K562 (cell line): ENCODE data around the gene KLK6. TPM values are rescaled to one million over a fixed set of nuclear protein-coding genes. Genes with fewer than 3 reads are reported as not detected.

Experiments
- ATAC-seq: fragments of 200-7000 bp; cut with Tn5 transposase; 3 replicates; pipeline ENCODE4 v1.9.1; 2020; ENCODE audit warnings: moderate library complexity
- BruUV-seq: library from RNA; stranded (reverse); fragments of 400-500 nt; replicated peaks from 2 replicates; lab custom pipeline; 2021; lab: Mats Ljungman, UMichigan
- CTCF ChIA-PET: fragments of 300-600 bp; formaldehyde crosslinking; extraction: SDS; loops from one replicate; lab custom pipeline; 2021; ENCODE audit warnings: low intra/inter-chr PET ratio; lab: Yijun Ruan, JAX
- POLR2A ChIA-PET: fragments of 300-600, 350-650 bp; sonication (Branson Sonifier 250); formaldehyde crosslinking; extraction: SDS; loops from one replicate; lab custom pipeline; 2021; ENCODE audit warnings: antibody characterized with exemption, inconsistent platforms; lab: Yijun Ruan, JAX
- DNase-seq, 4 experiments: peaks; one replicate each; pipeline versions ENCODE4 v3.0.0 to v3.0.0-alpha.2; 2011 to 2018; ENCODE audit warnings: low spot score in 3 of 4, mixed read lengths in 3 of 4; ENCODE audit errors: extremely low read depth in 1 of 4
- FAIRE-seq: peaks from 2 replicates; lab custom pipeline; 2011; peaks lifted over from hg19 to GRCh38; lab: Jason Lieb, UNC
- H2AFZ ChIP-seq: 2 replicates; pipeline ENCODE4 v1.6.0; 2011; ENCODE audit warnings: low read depth, low read length, control low read depth, inconsistent platforms
- H3K27ac ChIP-seq: fragments of 200-600 bp; 3 replicates; pipeline ENCODE4 v1.8.0; 2011; ENCODE audit warnings: low read depth, mild to moderate bottlenecking, control low read depth, inconsistent platforms, low read length, moderate library complexity, mixed read lengths; ENCODE audit errors: extremely low read depth
- H3K27me3 ChIP-seq, 2 experiments: fragments of 300-600 bp in 1 of 2; 2 replicates in 1 of 2; 3 replicates in 1 of 2; pipeline versions ENCODE4 v1.6.0 to v1.8.0; 2011; ENCODE audit warnings: inconsistent platforms in 2 of 2, low read length in 2 of 2, mild to moderate bottlenecking in 1 of 2, mixed read lengths in 1 of 2, moderate library complexity in 1 of 2; ENCODE audit not compliant: control insufficient read depth in 2 of 2, insufficient read depth in 2 of 2
- H3K36me3 ChIP-seq: fragments of 300-600 bp; 3 replicates; pipeline ENCODE4 v1.8.0; 2011; ENCODE audit warnings: mild to moderate bottlenecking, low read length, inconsistent platforms; ENCODE audit not compliant: control insufficient read depth, insufficient read depth
- H3K4me1 ChIP-seq, 2 experiments: fragments of 200-600 bp in 1 of 2; replicated peaks in 1 of 2; 2 replicates in 1 of 2; 3 replicates in 1 of 2; pipeline versions ENCODE4 v1.5.1 to v1.8.0; 2011; ENCODE audit warnings: inconsistent platforms in 2 of 2, low read length in 2 of 2, mild to moderate bottlenecking in 1 of 2, mixed read lengths in 1 of 2, moderate library complexity in 1 of 2; ENCODE audit not compliant: control insufficient read depth in 2 of 2, insufficient read depth in 2 of 2
- H3K4me2 ChIP-seq: 2 replicates; pipeline ENCODE4 v1.6.1; 2011; ENCODE audit warnings: low read length, control low read depth, inconsistent platforms, mixed read lengths; ENCODE audit not compliant: insufficient read depth
- H3K4me3 ChIP-seq: fragments of 200-600 bp; sonication (generic), shearing (Covaris generic); 2 replicates; pipeline ENCODE4 v1.5.1; 2016; ENCODE audit warnings: control low read depth, inconsistent platforms
- H3K79me2 ChIP-seq: fragments of 200-600 bp; 3 replicates; pipeline ENCODE4 v1.8.0; 2011; ENCODE audit warnings: low read length, inconsistent platforms; ENCODE audit not compliant: control insufficient read depth, insufficient read depth
- H3K9ac ChIP-seq, 2 experiments: 2 replicates each; pipeline versions ENCODE4 v1.6.0 to v1.6.1; 2011; ENCODE audit warnings: low read depth in 2 of 2, low read length in 2 of 2, control low read depth in 1 of 2, inconsistent platforms in 1 of 2, mild to moderate bottlenecking in 1 of 2, mixed read lengths in 1 of 2; ENCODE audit not compliant: insufficient read depth in 1 of 2
- H3K9me1 ChIP-seq: one replicate; pipeline ENCODE4 v1.6.0; 2011; ENCODE audit warnings: inconsistent platforms, mild to moderate bottlenecking, low read length, moderate library complexity; ENCODE audit not compliant: control insufficient read depth, insufficient read depth
- H3K9me3 ChIP-seq: replicated peaks from 2 replicates; pipeline ENCODE4 v1.5.1; 2011; ENCODE audit warnings: low read depth, low read length, inconsistent platforms; ENCODE audit not compliant: control insufficient read depth, insufficient read depth
- H4K20me1 ChIP-seq: replicated peaks from 2 replicates; pipeline ENCODE4 v1.6.1; 2011; ENCODE audit warnings: low read length, inconsistent platforms, mixed read lengths; ENCODE audit not compliant: control insufficient read depth, insufficient read depth
- BDP1 ChIP-seq: IDR thresholded peaks from 3 replicates; pipeline ENCODE4 v1.6.1; 2011; ENCODE audit not compliant: insufficient read length, insufficient read depth
- FOS ChIP-seq: IDR thresholded peaks from 3 replicates; pipeline ENCODE4 v1.6.1; 2011; ENCODE audit not compliant: insufficient read length; ENCODE audit errors: extremely low read depth
- GATA2 ChIP-seq: sonication (generic); formaldehyde crosslinking; IDR thresholded peaks from 2 replicates; pipeline ENCODE4 v1.4.0; 2020; ENCODE audit warnings: mild to moderate bottlenecking, missing genetic modification reagents
- KLF6 ChIP-seq: fragments of 250-450 bp; sonication (Bioruptor Pico); IDR thresholded peaks from 2 replicates; pipeline ENCODE4 v1.4.0; 2020; ENCODE audit warnings: mild to moderate bottlenecking, moderate library complexity, borderline replicate concordance
- MAZ ChIP-seq, 2 experiments: fragments of 450-650 bp in 1 of 2; sonication (generic) in 1 of 2; formaldehyde crosslinking; IDR thresholded peaks in 1 of 2; conservative IDR thresholded peaks in 1 of 2; 2 replicates each; pipeline versions ENCODE4 v1.4.0 to v1.5.0; 2020; ENCODE audit warnings: mild to moderate bottlenecking in 1 of 2, missing genetic modification reagents in 1 of 2
- MEIS2 ChIP-seq: fragments of 450-650 bp; IDR thresholded peaks from 2 replicates; pipeline ENCODE4 v1.6.1; 2014; ENCODE audit warnings: mild to moderate bottlenecking; ENCODE audit not compliant: partially characterized antibody
- PHF20 ChIP-seq: fragments of 450-650 bp; IDR thresholded peaks from 2 replicates; pipeline ENCODE4 v1.6.1; 2018; ENCODE audit not compliant: partially characterized antibody
- POLR2AphosphoS5 ChIP-seq: IDR thresholded peaks from 2 replicates; pipeline ENCODE4 v1.6.1; 2011; ENCODE audit warnings: mild to moderate bottlenecking, low read depth, low read length, moderate library complexity; ENCODE audit not compliant: control insufficient read depth, insufficient read depth
- RBM22 ChIP-seq: fragments of 200-400 bp; formaldehyde crosslinking; IDR thresholded peaks from 2 replicates; pipeline ENCODE4 v1.6.1; 2018; ENCODE audit warnings: low read length, low read depth; ENCODE audit not compliant: poor library complexity, severe bottlenecking
- SNRNP70 ChIP-seq: fragments of 200-400 bp; formaldehyde crosslinking; optimal IDR thresholded peaks from 2 replicates; pipeline ENCODE3; 2017; ENCODE audit warnings: low read depth, low read length
- SRF ChIP-seq, 2 experiments: fragments of 250-450, 450-650 bp in 1 of 2; sonication (Bioruptor Pico) in 1 of 2; sonication (generic) in 1 of 2; formaldehyde crosslinking; IDR thresholded peaks; 2 replicates each; pipeline versions ENCODE4 v1.5.0 to v1.5.1; 2020 to 2022; ENCODE audit warnings: mild to moderate bottlenecking in 1 of 2, missing genetic modification reagents in 1 of 2
- TEAD4 ChIP-seq, 2 experiments: sonication (generic) in 1 of 2; formaldehyde crosslinking in 1 of 2; IDR thresholded peaks; 2 replicates each; pipeline versions ENCODE4 v1.6.1 to v1.8.0; 2012 to 2022; ENCODE audit warnings: borderline replicate concordance in 1 of 2, inconsistent platforms in 1 of 2, low read length in 1 of 2, mild to moderate bottlenecking in 1 of 2, missing genetic modification reagents in 1 of 2
- ZFPM2 ChIP-seq: fragments of 250-450 bp; sonication (Bioruptor Pico); IDR thresholded peaks from 2 replicates; pipeline ENCODE4 v1.5.1; 2022; ENCODE audit warnings: mild to moderate bottlenecking
- ZKSCAN1 ChIP-seq: fragments of 150-350 bp; IDR thresholded peaks from 2 replicates; pipeline ENCODE4 v1.6.1; 2016; ENCODE audit warnings: low read depth, low read length
- ZNF232 ChIP-seq: sonication (generic); formaldehyde crosslinking; IDR thresholded peaks from 2 replicates; pipeline ENCODE4 v1.8.0; 2022; ENCODE audit warnings: mild to moderate bottlenecking, missing genetic modification reagents
- ZNF766 ChIP-seq: fragments of 200-800 bp; sonication (Bioruptor generic); conservative IDR thresholded peaks from 2 replicates; pipeline ENCODE4 v1.6.1; 2016; ENCODE audit warnings: missing genetic modification characterization, missing compliant biosample characterization
- WGBS: fragments of 100-300 bp; shearing (Covaris generic); methylation state at CpG from one replicate; pipeline ENCODE4 v1.1.6; 2016; ENCODE audit warnings: low coverage, mixed read lengths; ENCODE audit not compliant: insufficient coverage; ENCODE audit errors: missing lambda C conversion rate; 5-methylcytosine and 5-hydroxymethylcytosine counted together
- in situ Hi-C: fragments of 300-500 bp; cut with MboI; formaldehyde crosslinking; loops from 4 replicates; pipeline ENCODE4 v1.15.0; 2018; ENCODE audit warnings: inconsistent platforms, mixed read lengths
- intact Hi-C: fragments of 100-400 bp; cut with micrococcal nuclease; formaldehyde crosslinking; loops from 2 replicates; pipeline ENCODE4 v1.14.2; 2022
- polyA plus RNA-seq, 8 experiments: library from polyadenylated mRNA; depleted of rRNA in 4 of 8; stranded (reverse) in 5 of 8; unstranded in 3 of 8; fragments of >200 nt; fragmentation: Nextera tagmentation in 2 of 8; fragmentation: Illumina TruSeq in 1 of 8; extraction: Ambion mirVana in 2 of 8; extraction: Trizol in 1 of 8; gene quantifications; 2 replicates each; pipeline versions ENCODE4 v1.2.1 to v1.2.3, GENCODE V29; 2011 to 2014; ENCODE audit warnings: inconsistent platforms in 1 of 8, missing spikeins in 1 of 8
- total RNA-seq, 7 experiments: library from RNA; depleted of rRNA in 6 of 7; stranded (reverse); fragments of >200 nt in 6 of 7; fragmentation: Illumina TruSeq in 2 of 7; extraction: Trizol in 2 of 7; gene quantifications; 2 replicates each; pipeline versions ENCODE4 v1.2.1 to v1.2.3, GENCODE V29; 2011 to 2021; ENCODE audit warnings: low replicate concordance in 1 of 7
- TF ChIP-seq, protein P1 (sequence below): fragments of 450-650 bp; IDR thresholded peaks from 2 replicates; pipeline ENCODE4 v1.6.1; 2016; ENCODE audit warnings: low read depth, mild to moderate bottlenecking, moderate library complexity
- TF ChIP-seq, protein P2 (sequence below): sonication (generic); IDR thresholded peaks from 2 replicates; pipeline ENCODE4 v1.6.1; 2016
- TF ChIP-seq, protein P3 (sequence below): IDR thresholded peaks from 2 replicates; pipeline ENCODE4 v1.6.1; 2011; ENCODE audit not compliant: insufficient read length; ENCODE audit errors: extremely low read depth
- TF ChIP-seq, protein P4 (sequence below): fragments of 450-650 bp; conservative IDR thresholded peaks from 2 replicates; pipeline ENCODE4 v1.6.1; 2016; ENCODE audit warnings: missing genetic modification characterization, low read depth, mild to moderate bottlenecking, missing compliant biosample characterization, moderate library complexity

The KLK6 gene
- total and polyA plus RNA-seq, 9 of the 15 experiments (the other 6 are each of a cell fraction or from before 2014, with no cell fraction given): not detected

DNA sequence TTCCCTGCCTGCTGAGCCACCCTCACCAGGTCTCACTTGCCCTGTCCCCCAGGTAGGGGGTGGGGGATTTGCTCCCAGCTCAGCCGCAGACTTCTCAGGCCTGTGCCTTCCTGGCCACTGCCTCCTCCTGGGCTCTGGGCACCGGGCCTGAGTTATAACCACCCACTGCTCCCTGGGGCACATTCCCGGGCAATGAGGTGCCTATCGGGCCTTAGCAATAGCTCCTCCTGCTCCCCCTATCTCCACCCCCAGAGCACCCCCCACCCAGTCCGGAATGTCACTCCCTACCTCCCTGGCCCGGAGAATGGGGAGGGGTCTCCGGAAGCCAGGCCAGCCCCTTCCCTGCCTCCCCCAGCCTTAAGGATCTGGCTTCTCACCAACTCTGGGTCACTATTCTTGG, 16.5 kb downstream of the KLK6 start, which contains the start of gene KLK5:
TSS of gene KLK5 (minus strand) at position 129 of the 400 bp plus-strand sequence. CDS start 381 bp downstream, outside the sequence.
- 0% methylated on average over 6 of the region's 7 CpGs for WGBS
- POLR2A ChIA-PET: interaction anchor here (0.6 kb wide), 1 partner anchor 690 kb away, joined by 3 read pairs; no protein-coding TSS in a partner anchor

More for the DNA sequence above, 16.5 kb downstream of the KLK6 start, which contains the start of gene KLK5:
- TF ChIP-seq POLR2AphosphoS5: no peak
- TF ChIP-seq ZFPM2 (CRISPR knock-in tag): no peak
- TF ChIP-seq SRF (CRISPR knock-in tag; IDR thresholded peaks at IDR 0.05): no peak
- TF ChIP-seq KLF6 (CRISPR knock-in tag): no peak
- TF ChIP-seq ZNF232 (CRISPR knock-in tag): no peak
- TF ChIP-seq, protein P1, sequence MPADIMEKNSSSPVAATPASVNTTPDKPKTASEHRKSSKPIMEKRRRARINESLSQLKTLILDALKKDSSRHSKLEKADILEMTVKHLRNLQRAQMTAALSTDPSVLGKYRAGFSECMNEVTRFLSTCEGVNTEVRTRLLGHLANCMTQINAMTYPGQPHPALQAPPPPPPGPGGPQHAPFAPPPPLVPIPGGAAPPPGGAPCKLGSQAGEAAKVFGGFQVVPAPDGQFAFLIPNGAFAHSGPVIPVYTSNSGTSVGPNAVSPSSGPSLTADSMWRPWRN: no peak
- no peak for TF ChIP-seq ZNF766 (CRISPR knock-in tag)
- no peak for TF ChIP-seq RBM22
- TF ChIP-seq, protein P2, sequence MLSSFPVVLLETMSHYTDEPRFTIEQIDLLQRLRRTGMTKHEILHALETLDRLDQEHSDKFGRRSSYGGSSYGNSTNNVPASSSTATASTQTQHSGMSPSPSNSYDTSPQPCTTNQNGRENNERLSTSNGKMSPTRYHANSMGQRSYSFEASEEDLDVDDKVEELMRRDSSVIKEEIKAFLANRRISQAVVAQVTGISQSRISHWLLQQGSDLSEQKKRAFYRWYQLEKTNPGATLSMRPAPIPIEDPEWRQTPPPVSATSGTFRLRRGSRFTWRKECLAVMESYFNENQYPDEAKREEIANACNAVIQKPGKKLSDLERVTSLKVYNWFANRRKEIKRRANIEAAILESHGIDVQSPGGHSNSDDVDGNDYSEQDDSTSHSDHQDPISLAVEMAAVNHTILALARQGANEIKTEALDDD: no peak
- no peak for TF ChIP-seq BDP1
- no peak for TF ChIP-seq TEAD4 (IDR thresholded peaks at IDR 0.05; ENCODE audit: low read length)
- no peak for TF ChIP-seq TEAD4 (CRISPR knock-in tag; IDR thresholded peaks at IDR 0.05; ENCODE audit: borderline replicate concordance)
- TF ChIP-seq FOS: no peak
- TF ChIP-seq, protein P3, sequence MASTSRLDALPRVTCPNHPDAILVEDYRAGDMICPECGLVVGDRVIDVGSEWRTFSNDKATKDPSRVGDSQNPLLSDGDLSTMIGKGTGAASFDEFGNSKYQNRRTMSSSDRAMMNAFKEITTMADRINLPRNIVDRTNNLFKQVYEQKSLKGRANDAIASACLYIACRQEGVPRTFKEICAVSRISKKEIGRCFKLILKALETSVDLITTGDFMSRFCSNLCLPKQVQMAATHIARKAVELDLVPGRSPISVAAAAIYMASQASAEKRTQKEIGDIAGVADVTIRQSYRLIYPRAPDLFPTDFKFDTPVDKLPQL: no peak
- TF ChIP-seq MEIS2: no peak
- TF ChIP-seq MAZ (CRISPR knock-in tag; conservative IDR thresholded peaks at IDR 0.05 in 1 of 2, IDR thresholded peaks at IDR 0.05 in 1 of 2): no peak
- TF ChIP-seq ZKSCAN1: no peak
- no peak for TF ChIP-seq GATA2 (CRISPR knock-in tag)
- TF ChIP-seq PHF20: no peak
- TF ChIP-seq SNRNP70: no peak
- TF ChIP-seq, protein P4, sequence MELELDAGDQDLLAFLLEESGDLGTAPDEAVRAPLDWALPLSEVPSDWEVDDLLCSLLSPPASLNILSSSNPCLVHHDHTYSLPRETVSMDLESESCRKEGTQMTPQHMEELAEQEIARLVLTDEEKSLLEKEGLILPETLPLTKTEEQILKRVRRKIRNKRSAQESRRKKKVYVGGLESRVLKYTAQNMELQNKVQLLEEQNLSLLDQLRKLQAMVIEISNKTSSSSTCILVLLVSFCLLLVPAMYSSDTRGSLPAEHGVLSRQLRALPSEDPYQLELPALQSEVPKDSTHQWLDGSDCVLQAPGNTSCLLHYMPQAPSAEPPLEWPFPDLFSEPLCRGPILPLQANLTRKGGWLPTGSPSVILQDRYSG (tag): no peak
- FAIRE-seq: no peak
- CTCF ChIA-PET: no interaction called here
- in situ Hi-C loops (no loop called here), intact Hi-C loops (no loop called here)
- Histone ChIP-seq H3K27me3 (peaks cover 13 to 45% of the 10 kb centered on the region in 2 experiments; a peak in 4 of 5 replicates), H3K27ac (no peak within 1 kb of the TSS), H3K36me3 (no peaks in the 10 kb centered on the region), H3K9ac (no peak within 1 kb of the TSS), H3K4me3 (no peak within 1 kb of the TSS), H3K9me1 (no peaks in the 10 kb centered on the region), H3K4me2 (no peak within 1 kb of the TSS), H3K9me3 (no peaks in the 10 kb centered on the region), H3K79me2 (no peaks in the 10 kb centered on the region), H4K20me1 (no peaks in the 10 kb centered on the region), H2AFZ (no peak within 1 kb of the TSS), H3K4me1 (peaks cover 0 to 8% of the 10 kb centered on the region in 2 experiments; a peak in 2 of 5 replicates)
- no TSS peak for BruUV-seq
- no peak for ATAC-seq
- no peak for DNase-seq
